Endothelial cell of umbilical vein (primary cell): Measurements from ENCODE around the gene PIM1. TPM values are rescaled to one million over a fixed set of nuclear protein-coding genes. Genes with fewer than 3 reads are reported as not detected.

Experiments used
- BruUV-seq: library from RNA; stranded (reverse); fragments of 400-500 nt; replicated peaks from 2 replicates; lab custom pipeline; 2021; lab: Mats Ljungman, UMichigan
- CTCF ChIA-PET: fragments of 300-600, 350-600 bp; sonication (Branson Sonifier 250); formaldehyde crosslinking; loops from one replicate; lab custom pipeline; 2021; ENCODE audit warnings: antibody characterized with exemption, inconsistent platforms; lab: Charles Lee
- POLR2A ChIA-PET: fragments of 300-600, 350-600 bp; sonication (Branson Sonifier 250); formaldehyde crosslinking; loops from one replicate; lab custom pipeline; 2021; ENCODE audit warnings: antibody characterized with exemption, inconsistent platforms; lab: Charles Lee
- DNase-seq: peaks from one replicate; pipeline ENCODE4 v3.0.0-alpha.2; 2011; ENCODE audit warnings: low read depth, low spot score
- FAIRE-seq: peaks from 2 replicates; lab custom pipeline; 2011; peaks lifted over from hg19 to GRCh38; lab: Jason Lieb, UNC
- H2AFZ ChIP-seq: 2 replicates; pipeline ENCODE4 v1.6.0; 2012; ENCODE audit warnings: low read depth, low read length, control low read depth, inconsistent platforms
- H3K27ac ChIP-seq: 2 replicates; pipeline ENCODE4 v1.5.1; 2011; ENCODE audit warnings: low read depth, mild to moderate bottlenecking, control low read depth, low read length, moderate library complexity; ENCODE audit not compliant: insufficient read depth
- H3K27me3 ChIP-seq, 2 experiments: 2 replicates each; pipeline versions ENCODE4 v1.6.0 to v1.6.1; 2011; ENCODE audit warnings: low read length in 2 of 2, mixed read lengths in 1 of 2; ENCODE audit not compliant: control insufficient read depth in 2 of 2, insufficient read depth in 2 of 2
- H3K36me3 ChIP-seq, 2 experiments: 2 replicates in 1 of 2; 3 replicates in 1 of 2; pipeline ENCODE4 v1.5.1; 2011; ENCODE audit warnings: low read length in 2 of 2, mild to moderate bottlenecking in 1 of 2, moderate library complexity in 1 of 2; ENCODE audit not compliant: control insufficient read depth in 2 of 2, insufficient read depth in 2 of 2; ENCODE audit errors: extremely low read depth in 1 of 2
- H3K4me1 ChIP-seq: 3 replicates; pipeline ENCODE4 v1.5.1; 2011; ENCODE audit warnings: mild to moderate bottlenecking, low read length; ENCODE audit not compliant: control insufficient read depth, insufficient read depth; ENCODE audit errors: extremely low read depth
- H3K4me2 ChIP-seq: 2 replicates; pipeline ENCODE4 v1.6.1; 2011; ENCODE audit warnings: low read length, control low read depth, mixed read lengths; ENCODE audit not compliant: insufficient read depth
- H3K4me3 ChIP-seq, 3 experiments: fragments of 200-600 bp in 1 of 3; sonication (generic), shearing (Covaris generic) in 1 of 3; replicated peaks in 1 of 3; 2 replicates each; pipeline ENCODE4 v1.5.1; 2011 to 2016; ENCODE audit warnings: control low read depth in 3 of 3, low read length in 3 of 3, mild to moderate bottlenecking in 2 of 3, inconsistent platforms in 1 of 3, low read depth in 1 of 3, moderate library complexity in 1 of 3; ENCODE audit not compliant: insufficient read depth in 1 of 3
- H3K79me2 ChIP-seq: 2 replicates; pipeline ENCODE4 v1.6.0; 2012; ENCODE audit warnings: low read length, inconsistent platforms; ENCODE audit not compliant: control insufficient read depth, insufficient read depth
- H3K9ac ChIP-seq: replicated peaks from 2 replicates; pipeline ENCODE3; 2011; ENCODE audit warnings: low read length, control low read depth; ENCODE audit not compliant: insufficient read depth; ENCODE audit errors: extremely low read depth
- H3K9me1 ChIP-seq: replicated peaks from 3 replicates; pipeline ENCODE4 v1.6.0; 2011; ENCODE audit warnings: mild to moderate bottlenecking, low read length; ENCODE audit not compliant: control insufficient read depth, insufficient read depth; ENCODE audit errors: extremely low read depth
- H3K9me3 ChIP-seq: replicated peaks from 2 replicates; pipeline ENCODE4 v1.5.1; 2012; ENCODE audit warnings: low read length, inconsistent platforms; ENCODE audit not compliant: control insufficient read depth, insufficient read depth
- H4K20me1 ChIP-seq: replicated peaks from 2 replicates; pipeline ENCODE3; 2011; ENCODE audit warnings: mild to moderate bottlenecking, low read length; ENCODE audit not compliant: control insufficient read depth, insufficient read depth; ENCODE audit errors: extremely low read depth
- EZH2 ChIP-seq: IDR thresholded peaks from 2 replicates; pipeline ENCODE4 v1.6.1; 2012; ENCODE audit warnings: borderline replicate concordance, low read depth, mild to moderate bottlenecking, moderate library complexity, low read length, inconsistent platforms; ENCODE audit not compliant: severe bottlenecking
- GATA2 ChIP-seq: IDR thresholded peaks from 2 replicates; pipeline ENCODE4 v1.7.0; 2011; ENCODE audit warnings: low read depth, mild to moderate bottlenecking, moderate library complexity, mixed read lengths, low read length; ENCODE audit not compliant: insufficient read length, insufficient read depth
- JUN ChIP-seq: IDR thresholded peaks from 2 replicates; pipeline ENCODE4 v1.6.1; 2011; ENCODE audit warnings: borderline replicate concordance, low read depth; ENCODE audit not compliant: insufficient read length, insufficient read depth
- MYC ChIP-seq: IDR thresholded peaks from one replicate; pipeline ENCODE4 v1.6.1; 2011; ENCODE audit warnings: mild to moderate bottlenecking, low read depth, low read length
- POLR2AphosphoS5 ChIP-seq: IDR thresholded peaks from 2 replicates; pipeline ENCODE4 v1.6.1; 2012; ENCODE audit warnings: low read depth, mild to moderate bottlenecking, control low read depth, low read length, moderate library complexity; ENCODE audit not compliant: insufficient read depth
- dilution Hi-C: fragments of 300-500 bp; cut with MboI; formaldehyde crosslinking; loops from one replicate; pipeline ENCODE4 v1.15.0; 2019; ENCODE audit warnings: low sequenced_read_pairs; ENCODE audit not compliant: extremely low pct_ligation_motif_present
- intact Hi-C: fragments of 100-400 bp; cut with micrococcal nuclease; formaldehyde crosslinking; loops from one replicate; pipeline ENCODE4 v1.10.0; 2022
- polyA plus RNA-seq, 4 experiments: library from polyadenylated mRNA; depleted of rRNA in 3 of 4; stranded (reverse) in 3 of 4; unstranded in 1 of 4; fragments of >200 nt; gene quantifications; 2 replicates each; pipeline versions ENCODE4 v1.2.1 to v1.2.3, GENCODE V29; 2011 to 2012; ENCODE audit warnings: missing spikeins in 1 of 4
- total RNA-seq: library from RNA; stranded (reverse); gene quantifications from 2 replicates; pipeline ENCODE4 v1.2.3, GENCODE V29; 2021
- TF ChIP-seq, protein P1 (sequence below): IDR thresholded peaks from 2 replicates; pipeline ENCODE4 v1.6.1; 2011; ENCODE audit not compliant: insufficient read depth, insufficient read length
- TF ChIP-seq, protein P2 (sequence below), 2 donors: IDR thresholded peaks; 1 replicate in 1 of 2; 2 replicates in 1 of 2; pipeline ENCODE4 v1.5.1; 2011; ENCODE audit warnings: low read length in 2 of 2, mild to moderate bottlenecking in 2 of 2, moderate library complexity in 2 of 2, control low read depth in 1 of 2, inconsistent platforms in 1 of 2, low read depth in 1 of 2; ENCODE audit not compliant: insufficient read depth in 1 of 2; ENCODE audit errors: extremely low read depth in 1 of 2

Gene PIM1
- total and polyA plus RNA-seq, 2 donors (not counting 3 experiments of a cell fraction or from before 2014, with no cell fraction given) = 9.2 to 11.3 TPM

DNA sequence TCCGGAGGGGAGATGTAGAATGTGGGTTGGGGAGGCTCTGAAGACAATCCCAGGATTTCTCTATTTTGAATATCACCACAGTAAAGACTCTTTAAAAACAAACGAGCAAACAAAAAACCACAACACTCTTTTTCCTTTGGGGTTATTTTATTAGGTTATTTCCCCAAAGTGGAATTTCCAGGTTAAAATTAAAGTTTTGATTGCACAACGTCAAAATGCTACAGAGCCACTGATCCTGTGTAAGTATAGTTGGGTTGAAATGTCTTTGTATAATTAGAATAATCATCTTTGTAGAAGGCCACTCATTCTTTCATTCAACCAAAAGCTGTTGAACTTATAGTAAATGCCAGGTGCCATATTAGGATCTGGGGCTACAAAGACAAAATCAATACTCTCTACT, 19.6 kb upstream of the PIM1 start:
- Histone ChIP-seq H3K4me1 (no peaks in the 10 kb centered on the region), H3K9me3 (no peaks in the 10 kb centered on the region), H3K79me2 (no peaks in the 10 kb centered on the region), H4K20me1 (no peaks in the 10 kb centered on the region), H3K27ac (no peak overlapping the region), H3K4me2 (no peak overlapping the region), H2AFZ (no peak overlapping the region), H3K9me1 (no peaks in the 10 kb centered on the region), H3K36me3 (no peaks in the 10 kb centered on the region), H3K9ac (no peak overlapping the region), H3K4me3 (no peak overlapping the region), H3K27me3 (peaks cover 6 to 17% of the 10 kb centered on the region in 2 experiments)
- DNase-seq = no peak
- POLR2A ChIA-PET = no interaction called here
- intact Hi-C loops = no loop called here
- dilution Hi-C loops = no loop called here
- TF ChIP-seq, protein P1, sequence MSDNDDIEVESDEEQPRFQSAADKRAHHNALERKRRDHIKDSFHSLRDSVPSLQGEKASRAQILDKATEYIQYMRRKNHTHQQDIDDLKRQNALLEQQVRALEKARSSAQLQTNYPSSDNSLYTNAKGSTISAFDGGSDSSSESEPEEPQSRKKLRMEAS = no peak
- TF ChIP-seq, protein P2, sequence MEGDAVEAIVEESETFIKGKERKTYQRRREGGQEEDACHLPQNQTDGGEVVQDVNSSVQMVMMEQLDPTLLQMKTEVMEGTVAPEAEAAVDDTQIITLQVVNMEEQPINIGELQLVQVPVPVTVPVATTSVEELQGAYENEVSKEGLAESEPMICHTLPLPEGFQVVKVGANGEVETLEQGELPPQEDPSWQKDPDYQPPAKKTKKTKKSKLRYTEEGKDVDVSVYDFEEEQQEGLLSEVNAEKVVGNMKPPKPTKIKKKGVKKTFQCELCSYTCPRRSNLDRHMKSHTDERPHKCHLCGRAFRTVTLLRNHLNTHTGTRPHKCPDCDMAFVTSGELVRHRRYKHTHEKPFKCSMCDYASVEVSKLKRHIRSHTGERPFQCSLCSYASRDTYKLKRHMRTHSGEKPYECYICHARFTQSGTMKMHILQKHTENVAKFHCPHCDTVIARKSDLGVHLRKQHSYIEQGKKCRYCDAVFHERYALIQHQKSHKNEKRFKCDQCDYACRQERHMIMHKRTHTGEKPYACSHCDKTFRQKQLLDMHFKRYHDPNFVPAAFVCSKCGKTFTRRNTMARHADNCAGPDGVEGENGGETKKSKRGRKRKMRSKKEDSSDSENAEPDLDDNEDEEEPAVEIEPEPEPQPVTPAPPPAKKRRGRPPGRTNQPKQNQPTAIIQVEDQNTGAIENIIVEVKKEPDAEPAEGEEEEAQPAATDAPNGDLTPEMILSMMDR (IDR thresholded peaks at IDR 0.05; ENCODE audit: extremely low read depth in 1 of 2, insufficient read depth in 1 of 2, low read depth in 1 of 2, low read length in 2 of 2) = no peak
- TF ChIP-seq GATA2 (no peak), MYC (no peak), JUN (no peak), POLR2AphosphoS5 (no peak), EZH2 (no peak)
- no TSS peak for BruUV-seq
- no peak for FAIRE-seq
- CTCF ChIA-PET = no interaction called here
